Kidney glomerular epithelial cell (primary cell): Measurements from ENCODE around the gene RPS19BP1.

Source experiments
- DNase-seq: peaks from one replicate; lab custom pipeline; 2025; lab: John Stamatoyannopoulos, UW

The RPS19BP1 gene

GRCh38 chr22:39559456-39560105, 27.0 kb upstream of the RPS19BP1 start:
- no peak for DNase-seq

GRCh38 chr22:39558950-39559349, 26.4 kb upstream of the RPS19BP1 start:
- DNase-seq, result no peak

DNA sequence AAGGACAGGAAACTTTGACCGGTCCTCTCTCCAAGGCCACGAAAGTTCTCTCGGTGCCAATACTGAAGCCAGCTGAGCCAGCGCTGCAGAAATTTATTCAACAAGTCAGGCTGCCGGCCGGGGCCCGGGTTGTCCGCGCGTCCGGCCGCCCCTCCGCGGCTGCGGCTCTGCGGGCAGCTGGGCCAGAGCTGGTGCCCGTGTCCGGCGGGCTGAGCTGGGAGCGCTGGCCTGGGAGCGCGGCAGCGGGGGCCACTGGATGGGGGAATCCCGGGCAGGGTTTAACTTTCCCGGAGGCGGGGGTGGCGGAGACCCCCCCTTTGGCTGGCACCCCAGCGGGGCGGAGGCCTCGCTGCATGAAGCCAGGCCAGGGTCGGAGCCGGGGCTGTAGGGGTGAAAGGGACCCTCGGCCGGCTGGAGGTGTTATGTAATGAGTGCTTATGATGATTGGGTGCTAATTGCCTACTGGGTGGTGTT, 25.7 kb upstream of the RPS19BP1 start:
- DNase-seq, result no peak

DNA sequence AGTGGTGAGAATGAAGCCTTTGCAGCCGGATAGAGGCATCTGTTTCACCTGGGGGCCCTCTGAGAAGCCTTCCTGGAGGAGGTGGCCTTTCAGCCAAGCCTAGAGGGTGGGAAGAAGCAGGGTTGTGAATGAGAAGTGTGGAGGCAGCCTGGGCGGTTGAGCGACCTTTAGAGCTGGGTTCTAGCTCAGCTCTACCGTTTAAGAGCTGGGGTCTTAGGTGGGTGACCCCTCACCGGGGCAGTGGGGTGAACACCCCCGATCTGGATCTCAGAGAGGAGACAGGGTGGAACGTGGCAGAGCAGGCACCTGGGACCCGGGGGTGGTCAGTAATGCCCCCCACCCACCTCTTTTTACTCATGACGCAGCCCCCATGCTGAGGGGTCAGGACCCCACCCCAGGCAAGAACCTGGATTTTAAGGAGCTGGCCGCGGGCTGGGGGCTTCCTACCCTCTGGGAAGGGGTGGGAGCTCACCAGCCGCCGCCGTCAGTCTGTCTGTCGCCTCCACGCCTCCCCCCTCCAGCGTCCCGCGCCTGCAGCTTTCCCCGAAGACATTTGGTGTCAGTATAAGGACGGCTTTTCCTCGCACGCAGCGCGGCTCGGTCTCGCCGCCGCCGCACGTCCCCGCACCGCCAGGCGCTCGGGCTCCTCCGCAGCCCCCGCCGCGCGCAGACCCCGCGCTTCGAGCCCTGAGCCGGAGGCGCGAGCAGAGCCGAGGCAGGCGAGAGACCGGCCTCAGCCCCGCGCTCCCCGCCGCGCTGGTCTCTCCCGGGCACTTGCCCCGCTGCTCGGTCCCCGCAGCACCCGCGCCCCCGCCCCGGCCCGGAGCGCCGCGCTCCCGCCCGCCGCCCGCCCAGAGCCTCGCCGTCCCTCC, 24.7 kb upstream of the RPS19BP1 start:
- no peak for DNase-seq

GRCh38 chr22:39554151-39554550, 21.6 kb upstream of the RPS19BP1 start:
- no peak for DNase-seq

- no peak for DNase-seq
Measured at GRCh38 chr22:39553429-39553828, 20.9 kb upstream of the RPS19BP1 start.

DNA sequence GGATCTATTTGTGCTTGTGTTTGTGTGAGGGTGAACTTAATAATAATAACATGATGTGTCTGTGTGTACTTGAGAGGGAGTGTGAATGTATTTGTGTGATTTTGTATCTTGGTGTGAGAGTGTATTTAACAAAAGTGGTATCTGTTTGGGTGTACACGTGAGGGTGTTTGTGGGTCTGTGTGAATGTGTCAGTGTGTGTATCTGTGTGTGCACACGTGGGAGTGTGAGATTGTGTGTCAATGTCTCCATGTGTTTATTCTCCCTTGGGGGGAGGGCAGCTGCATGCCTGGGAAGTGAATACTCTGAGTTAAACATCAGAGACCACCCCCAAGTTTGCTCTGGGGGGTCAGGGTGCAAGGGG, 15.0 kb upstream of the RPS19BP1 start:
- DNase-seq, result no peak

GRCh38 chr22:39546889-39547586, 14.5 kb upstream of the RPS19BP1 start:
- DNase-seq, result peak; percentile 51

- peak; percentile 16 for DNase-seq
Measured at GRCh38 chr22:39545386-39546365, 13.1 kb upstream of the RPS19BP1 start.

DNA sequence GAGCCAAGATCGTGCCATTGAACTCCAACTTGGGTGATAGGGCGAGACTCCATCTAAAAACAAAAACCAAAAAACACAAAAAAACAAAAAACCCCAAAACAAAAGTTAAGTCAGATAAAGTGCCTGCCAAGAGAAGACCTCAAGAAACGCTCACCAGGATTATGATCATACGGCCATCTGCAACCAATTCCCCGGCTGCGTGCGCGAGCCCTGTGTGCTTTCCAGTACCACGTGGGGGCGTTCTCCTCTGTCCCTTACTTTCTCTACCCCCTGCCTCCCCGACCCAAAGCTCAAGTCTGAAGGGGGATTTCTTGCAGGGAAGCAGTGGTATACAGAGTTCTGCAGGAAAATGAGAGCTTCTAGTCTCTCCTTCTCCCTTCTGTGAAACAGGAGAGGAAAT, 10.5 kb upstream of the RPS19BP1 start:
- no peak for DNase-seq

- no peak for DNase-seq
Measured at GRCh38 chr22:39537975-39538374, 5.4 kb upstream of the RPS19BP1 start.

- no peak for DNase-seq
Measured at GRCh38 chr22:39536711-39537110, 4.2 kb upstream of the RPS19BP1 start.

- DNase-seq, result no peak
Measured at GRCh38 chr22:39535831-39536449, 3.4 kb upstream of the RPS19BP1 start.

DNA sequence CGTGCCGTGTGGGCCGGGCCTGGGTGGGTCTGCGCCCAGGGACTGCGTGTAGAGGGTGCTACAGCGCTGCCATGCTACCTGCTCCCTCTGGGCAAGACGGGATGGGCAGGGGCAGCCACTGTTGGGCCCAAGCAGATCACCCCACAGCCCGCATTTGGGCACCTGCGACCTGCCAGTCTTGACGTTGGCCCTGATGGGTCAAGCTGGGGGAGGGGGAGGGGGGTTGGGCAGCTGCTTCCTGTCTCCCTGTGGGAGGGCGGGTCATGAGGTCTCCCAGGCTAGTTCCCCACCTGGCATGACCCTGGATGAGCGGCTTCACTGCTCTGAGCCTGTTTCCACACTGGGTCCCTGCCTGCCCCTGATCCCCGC, 2.8 kb upstream of the RPS19BP1 start:
- DNase-seq, result no peak

DNA sequence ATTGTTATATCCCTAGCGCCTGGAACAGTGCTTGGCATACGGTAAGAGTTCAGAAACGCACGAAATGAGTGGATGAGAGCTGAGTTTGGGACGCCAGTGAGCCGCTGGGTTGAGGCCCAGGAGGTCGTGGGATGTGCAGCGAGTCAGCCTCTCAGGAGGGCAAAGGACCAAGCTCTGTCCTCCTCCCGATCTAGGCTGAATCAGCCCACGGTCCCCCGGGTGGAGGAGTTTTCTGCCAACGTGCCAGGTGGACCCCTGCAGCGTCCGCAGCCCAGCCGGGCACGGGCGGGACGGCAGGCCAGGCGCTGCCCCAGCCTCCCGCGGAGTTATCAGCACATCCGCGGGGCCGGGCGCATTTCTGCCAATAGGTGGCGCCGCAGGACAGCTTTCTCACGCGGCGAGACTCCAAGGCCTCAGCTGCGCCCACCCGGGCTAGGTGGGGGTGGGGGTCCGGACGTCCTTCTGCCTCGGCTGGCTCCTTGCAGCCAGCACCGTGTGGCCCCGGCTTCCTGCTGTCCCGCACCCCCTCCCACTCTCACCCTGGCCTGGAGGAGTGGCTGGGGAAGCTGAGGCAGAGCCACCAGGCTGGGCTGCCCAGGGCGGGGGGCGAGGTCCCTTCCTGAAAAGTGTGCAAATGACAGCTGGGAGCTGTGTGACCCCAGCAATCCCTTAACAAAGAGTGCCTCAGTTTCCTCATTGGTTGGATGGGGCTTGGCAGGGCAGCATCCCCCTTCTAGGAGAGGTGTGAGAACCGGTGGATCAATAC, 2.2 kb upstream of the RPS19BP1 start:
- peak; percentile 48 for DNase-seq

GRCh38 chr22:39534092-39534506, 1.6 kb upstream of the RPS19BP1 start:
- DNase-seq, result no peak

GRCh38 chr22:39530692-39531331, 1.7 kb downstream of the RPS19BP1 start:
- DNase-seq, result peak; percentile 22

GRCh38 chr22:39530116-39530515, 2.4 kb downstream of the RPS19BP1 start:
- no peak for DNase-seq

DNA sequence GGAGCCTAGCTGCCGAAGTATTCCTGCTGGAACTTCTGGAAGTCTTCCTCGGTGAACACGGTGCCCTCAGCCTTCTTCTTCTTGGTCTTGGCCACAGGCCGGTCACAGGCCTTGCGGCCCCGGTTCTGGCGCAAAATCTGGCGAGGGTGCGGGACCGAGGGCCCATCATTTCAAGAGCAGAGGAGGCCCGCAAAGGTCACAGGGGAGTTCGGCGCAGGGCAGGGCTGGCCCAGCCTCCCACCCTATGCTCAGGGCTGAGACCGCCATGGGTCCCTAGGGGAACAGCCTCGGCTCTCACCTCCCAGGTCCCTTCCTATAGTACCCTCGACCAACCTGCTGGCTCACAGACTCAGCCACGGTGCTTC, 3.1 kb downstream of the RPS19BP1 start:
- no peak for DNase-seq
